ENCODE data around the gene EIPR1.

DNA sequence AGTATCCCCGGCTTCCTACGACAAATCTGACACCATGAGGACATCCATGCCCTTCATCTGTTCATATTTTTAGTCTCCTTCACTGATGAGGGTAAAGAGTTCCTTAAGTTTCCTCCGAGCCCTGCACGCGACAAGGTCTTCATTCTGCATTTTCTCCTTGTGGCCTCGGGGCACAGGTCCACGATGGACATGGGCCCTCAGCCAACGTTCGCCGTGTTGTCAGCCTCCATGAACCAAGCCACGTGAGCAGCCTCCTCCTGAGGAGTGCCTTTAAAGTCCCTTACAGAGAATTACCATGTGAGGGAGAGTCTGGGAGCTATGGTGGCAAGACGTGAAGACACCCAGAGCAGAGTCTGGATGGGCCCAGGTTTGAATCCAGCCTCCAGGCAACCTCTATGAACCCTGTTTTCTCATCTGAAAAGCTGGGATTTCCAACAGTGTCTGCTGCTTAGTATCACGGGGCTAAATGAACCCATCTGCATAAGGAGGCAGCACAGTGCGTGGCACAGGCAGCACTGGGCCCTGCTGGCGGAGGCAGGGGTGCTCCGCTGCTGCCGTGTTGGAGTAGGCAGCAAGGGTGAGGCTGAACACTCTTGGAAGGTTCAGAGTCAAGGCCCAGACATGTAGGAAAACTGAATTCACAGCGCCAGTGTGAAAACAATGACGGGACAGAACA lies 54.1 kb downstream of the EIPR1 start:
- TF ChIP-seq POLR2AphosphoS5 (IDR thresholded peaks at IDR 0.05; ENCODE audit: borderline replicate concordance, low read depth, low read length) (no peak), EZH2 (IDR thresholded peaks at IDR 0.05) (no peak)

Measured in SK-N-MC (cell line).